Lower leg skin (tissue), 4 donors: ENCODE data around the gene TSPEAR. TPM values are rescaled to one million over a fixed set of nuclear protein-coding genes. Genes with fewer than 3 reads are reported as not detected.
A peak's percentile ranks its signal among the peaks of the same experiment; 100 is the strongest.

Experiments used
- DNase-seq, 2 donors: peaks; one replicate each; pipeline ENCODE4 v3.0.0-alpha.2; 2019; ENCODE audit warnings: low spot score in 2 of 2
- H3K4me3 ChIP-seq: fragments of 200-600 bp; sonication (generic); 2 replicates; pipeline ENCODE4 v1.5.1; 2017; ENCODE audit warnings: mild to moderate bottlenecking, low read depth; ENCODE audit not compliant: poor library complexity, severe bottlenecking
- POLR2A ChIP-seq, 2 donors: fragments of 450-650 bp; IDR thresholded peaks; one replicate each; pipeline ENCODE4 v1.6.1; 2016 to 2017; ENCODE audit warnings: antibody characterized with exemption in 2 of 2, mild to moderate bottlenecking in 1 of 2, moderate library complexity in 1 of 2
- WGBS, 2 donors: methylation state at CpG; one replicate each; pipeline ENCODE4 v1.1.5; 2018; 5-methylcytosine and 5-hydroxymethylcytosine counted together
- intact Hi-C: fragments of 100-400 bp; cut with DNase I; formaldehyde crosslinking; loops from one replicate; pipeline ENCODE4 v1.15.0; 2023; ENCODE audit warnings: low total_unique reads
- total RNA-seq, 4 donors: library from RNA; depleted of rRNA; stranded (reverse); fragments of >200 nt; gene quantifications; one replicate each; pipeline ENCODE4 v1.1.0, GENCODE V29; 2016
- TF ChIP-seq, protein P1 (sequence below), 3 donors: fragments of 450-650 bp; IDR thresholded peaks; one replicate each; pipeline ENCODE4 v1.5.1; 2016; ENCODE audit warnings: antibody characterized with exemption in 3 of 3, mild to moderate bottlenecking in 3 of 3, moderate library complexity in 2 of 3

Gene TSPEAR
- total RNA-seq, 4 donors from 2014 or later: 0.06 TPM; not detected in 3

DNA sequence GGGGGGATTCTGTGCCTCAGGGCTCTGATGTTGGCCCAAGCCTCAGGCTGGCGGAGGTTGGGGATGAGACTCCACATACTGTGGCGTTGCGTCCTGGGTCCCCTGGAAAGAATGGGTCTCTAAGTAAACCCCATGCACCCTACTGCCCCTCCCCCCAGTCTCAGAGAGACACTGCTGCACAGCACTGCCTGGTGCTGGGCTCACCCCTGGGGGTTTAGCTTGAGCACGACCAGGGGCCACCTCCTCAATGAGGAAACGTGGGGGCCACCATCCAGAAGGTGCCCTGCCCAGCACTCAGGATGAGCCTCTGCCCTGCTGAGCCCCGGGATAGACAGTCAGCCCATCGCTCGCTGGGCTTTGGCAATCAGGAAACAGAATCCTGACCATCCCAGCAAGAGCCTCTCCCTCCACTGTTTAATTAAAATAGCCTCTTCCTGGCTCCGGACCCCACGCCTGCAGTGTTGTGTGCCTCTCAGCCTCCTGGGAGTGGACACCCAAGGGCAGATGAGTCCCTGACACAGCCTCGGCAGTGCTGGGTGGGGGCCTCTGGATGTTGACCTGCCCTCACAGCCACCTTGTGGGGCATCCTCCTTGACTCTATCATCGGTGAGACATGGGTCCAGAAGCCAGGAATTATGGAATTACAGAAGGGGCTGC, 141.4 kb downstream of the TSPEAR start:
- intact Hi-C loops: no loop called here
- WGBS, 2 donors: 81% methylated on average over 11 to 12 of the region's 12 CpGs
- TF ChIP-seq POLR2A (IDR thresholded peaks at IDR 0.05): no peak
- TF ChIP-seq, protein P1, sequence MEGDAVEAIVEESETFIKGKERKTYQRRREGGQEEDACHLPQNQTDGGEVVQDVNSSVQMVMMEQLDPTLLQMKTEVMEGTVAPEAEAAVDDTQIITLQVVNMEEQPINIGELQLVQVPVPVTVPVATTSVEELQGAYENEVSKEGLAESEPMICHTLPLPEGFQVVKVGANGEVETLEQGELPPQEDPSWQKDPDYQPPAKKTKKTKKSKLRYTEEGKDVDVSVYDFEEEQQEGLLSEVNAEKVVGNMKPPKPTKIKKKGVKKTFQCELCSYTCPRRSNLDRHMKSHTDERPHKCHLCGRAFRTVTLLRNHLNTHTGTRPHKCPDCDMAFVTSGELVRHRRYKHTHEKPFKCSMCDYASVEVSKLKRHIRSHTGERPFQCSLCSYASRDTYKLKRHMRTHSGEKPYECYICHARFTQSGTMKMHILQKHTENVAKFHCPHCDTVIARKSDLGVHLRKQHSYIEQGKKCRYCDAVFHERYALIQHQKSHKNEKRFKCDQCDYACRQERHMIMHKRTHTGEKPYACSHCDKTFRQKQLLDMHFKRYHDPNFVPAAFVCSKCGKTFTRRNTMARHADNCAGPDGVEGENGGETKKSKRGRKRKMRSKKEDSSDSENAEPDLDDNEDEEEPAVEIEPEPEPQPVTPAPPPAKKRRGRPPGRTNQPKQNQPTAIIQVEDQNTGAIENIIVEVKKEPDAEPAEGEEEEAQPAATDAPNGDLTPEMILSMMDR (IDR thresholded peaks at IDR 0.05): no peak
- peak in 1 of 2 donors; percentile 78 for DNase-seq
- no peak overlapping the region for H3K4me3 ChIP-seq

DNA sequence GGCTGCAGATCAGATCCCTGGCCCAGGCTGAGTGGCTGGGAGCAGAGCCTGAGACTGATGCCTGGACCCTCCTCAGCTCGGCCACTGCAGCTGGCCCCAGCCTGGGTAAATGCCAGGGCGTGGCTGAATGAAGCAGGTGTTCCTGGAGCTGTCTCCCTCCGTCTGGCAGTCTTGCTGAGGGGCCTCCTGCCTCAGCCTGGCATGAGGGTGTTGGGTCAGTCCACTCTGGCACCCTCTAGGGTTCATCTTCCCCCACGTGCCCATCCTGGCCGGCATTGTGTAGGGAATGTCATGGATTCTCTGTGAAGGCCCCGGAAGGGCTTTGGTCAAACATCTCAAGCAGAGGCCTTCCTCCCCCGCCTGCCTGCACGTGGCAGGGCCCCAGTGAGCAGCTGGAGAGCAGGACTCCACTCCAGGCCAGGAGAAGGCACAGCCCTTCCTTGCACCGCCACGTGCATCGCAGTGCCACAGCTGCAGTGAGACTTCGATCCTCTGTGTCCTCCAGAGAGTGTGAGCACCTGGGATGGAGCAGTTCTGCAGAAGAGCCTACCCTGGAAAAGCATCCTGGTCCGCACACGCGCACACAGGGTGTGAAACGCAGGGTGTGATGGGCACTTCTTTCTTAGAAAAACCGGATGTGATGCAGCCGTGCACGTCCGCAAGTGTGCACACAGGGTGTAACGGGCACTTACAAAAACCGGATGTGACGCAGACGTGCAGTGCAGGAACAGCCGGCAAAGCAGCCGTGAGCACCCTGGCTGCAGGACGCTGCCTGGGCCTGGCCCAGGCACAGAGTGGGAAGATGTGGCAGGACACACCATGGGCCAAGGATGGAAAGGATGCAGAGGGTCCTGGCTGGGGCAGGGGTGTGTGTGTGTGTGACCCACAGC, 142.5 kb downstream of the TSPEAR start:
- 76 to 78% methylated on average over 23 to 25 of the region's 27 CpGs for WGBS, 2 donors
- intact Hi-C loops: no loop called here
- H3K4me3 ChIP-seq: no peak overlapping the region
- peak in 1 of 2 donors; percentile 39 for DNase-seq
- TF ChIP-seq, protein P1 (IDR thresholded peaks at IDR 0.05): no peak
- no peak for TF ChIP-seq POLR2A (IDR thresholded peaks at IDR 0.05)

DNA sequence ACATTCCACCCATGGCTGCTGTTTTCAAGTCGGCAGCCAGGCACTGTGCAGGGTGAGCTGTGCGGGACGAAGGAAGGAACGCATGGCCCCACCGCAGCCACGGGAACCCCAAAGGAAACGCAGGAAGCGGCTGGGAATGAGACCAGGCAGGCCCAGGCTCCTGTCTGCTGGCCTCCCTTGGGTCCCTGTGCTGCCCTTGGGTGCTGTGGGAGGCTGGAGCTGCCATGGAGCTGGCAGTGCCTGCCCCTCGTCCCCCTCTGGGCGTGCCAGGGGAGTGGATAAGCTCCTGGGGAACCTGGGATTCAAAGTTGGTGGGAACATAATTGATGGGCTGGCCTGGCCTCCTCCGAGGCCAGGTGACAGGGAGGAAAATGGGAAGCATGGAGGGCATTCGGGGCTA, 143.1 kb downstream of the TSPEAR start:
- TF ChIP-seq, protein P1 (IDR thresholded peaks at IDR 0.05): no peak
- TF ChIP-seq POLR2A (IDR thresholded peaks at IDR 0.05): no peak

DNA sequence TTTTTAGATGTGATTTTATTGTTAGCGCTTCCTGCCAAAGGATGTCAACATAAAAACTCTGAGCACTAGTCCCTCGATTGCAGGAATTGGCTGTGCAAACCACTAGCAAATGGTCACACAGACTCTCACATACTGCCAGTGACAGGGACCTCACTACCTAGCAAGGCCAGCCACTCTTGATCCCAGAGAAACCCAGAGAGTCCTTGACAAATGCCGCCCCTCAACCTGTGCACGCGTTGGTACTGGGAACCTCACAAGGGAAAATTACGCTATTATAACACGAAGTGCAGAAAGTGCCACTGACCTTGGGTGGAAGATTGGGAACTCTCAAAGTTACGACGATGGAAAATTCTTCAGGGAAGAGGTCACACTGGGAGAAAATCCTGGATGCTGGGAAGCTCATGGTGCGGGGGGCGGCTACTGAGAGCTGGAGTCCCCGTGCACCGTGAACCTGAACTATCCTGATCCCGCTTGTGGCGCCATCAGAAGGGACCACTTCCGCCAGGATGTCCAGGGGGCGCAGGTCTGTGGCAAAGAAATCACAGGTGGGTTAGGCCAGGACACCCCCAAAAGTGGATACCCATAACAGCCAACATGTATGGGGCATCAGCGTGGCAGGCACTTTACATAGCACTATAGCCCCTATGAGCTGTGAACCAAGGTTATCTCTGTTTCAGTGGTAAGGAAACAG, 143.7 kb downstream of the TSPEAR start:
- TF ChIP-seq POLR2A (IDR thresholded peaks at IDR 0.05): no peak
- TF ChIP-seq, protein P1 (IDR thresholded peaks at IDR 0.05): no peak
- no peak overlapping the region for H3K4me3 ChIP-seq
- 91 to 92% methylated on average over 18 of the region's 18 CpGs for WGBS, 2 donors
- intact Hi-C loops: no loop called here
- DNase-seq: peak in 1 of 2 donors; percentile 46

More for the DNA sequence above, 143.1 kb downstream of the TSPEAR start:
- 70 to 85% methylated on average over 11 to 12 of the region's 12 CpGs for WGBS, 2 donors
- intact Hi-C loops: no loop called here
- peak in 1 of 2 donors; percentile 65 for DNase-seq
- H3K4me3 ChIP-seq: no peak overlapping the region

DNA sequence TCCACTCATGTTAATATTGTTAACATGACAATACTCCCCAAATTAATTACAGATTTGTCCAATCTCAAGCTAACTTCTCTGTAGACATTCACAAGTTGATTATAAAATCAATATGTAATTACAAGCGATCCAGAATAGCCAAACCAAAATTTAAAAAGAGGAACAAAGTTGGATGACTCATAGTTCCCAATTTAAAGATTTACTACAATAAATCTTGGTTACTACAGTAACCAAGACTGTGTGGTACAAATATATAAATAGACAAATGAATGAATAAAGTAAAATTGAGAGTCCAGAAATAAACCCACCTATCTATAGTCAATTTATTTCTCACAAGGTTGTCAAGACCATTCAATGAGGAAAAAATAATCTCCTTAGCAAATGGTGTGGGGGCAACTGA, 145.0 kb downstream of the TSPEAR start:
- TF ChIP-seq, protein P1 (IDR thresholded peaks at IDR 0.05): no peak
- no peak for TF ChIP-seq POLR2A (IDR thresholded peaks at IDR 0.05)
- no peak overlapping the region for H3K4me3 ChIP-seq
- 38 to 50% methylated on average over 1 of the region's 1 CpG for WGBS, 2 donors
- intact Hi-C loops: no loop called here
- no peak for DNase-seq
